IgD-negative memory B cell (primary cell): ENCODE results near the gene ZNF100. TPM values are rescaled to one million over a fixed set of nuclear protein-coding genes. Genes with fewer than 3 reads are reported as not detected.
A peak's percentile ranks its signal among the peaks of the same experiment; 100 is the strongest.
"Not testable (repeated sequence)": the region's sequence is repeated elsewhere in the genome, so short reads cannot be mapped to it uniquely, and the experiment has no call there.

Source experiments
- H3K27ac Mint-ChIP-seq, 3 donors: one replicate each; pipeline ENCODE4 v1.8.0; 2020 to 2022; ENCODE audit warnings: mild to moderate bottlenecking in 3 of 3, mixed read lengths in 3 of 3, moderate library complexity in 1 of 3
- H3K27me3 Mint-ChIP-seq: one replicate; pipeline ENCODE4 v1.8.0; 2021; ENCODE audit warnings: mixed read lengths
- H3K36me3 Mint-ChIP-seq: one replicate; pipeline ENCODE4 v1.8.0; 2020; ENCODE audit warnings: mild to moderate bottlenecking, mixed read lengths
- H3K4me1 Mint-ChIP-seq, 3 donors: one replicate each; pipeline ENCODE4 v1.8.0; 2020 to 2022; ENCODE audit warnings: mixed read lengths in 3 of 3, mild to moderate bottlenecking in 1 of 3
- H3K4me3 Mint-ChIP-seq, 4 donors: one replicate each; pipeline ENCODE4 v1.8.0; 2020 to 2022; ENCODE audit warnings: mild to moderate bottlenecking in 4 of 4, mixed read lengths in 4 of 4, moderate library complexity in 3 of 4
- H3K9me3 Mint-ChIP-seq, 3 donors: one replicate each; pipeline ENCODE4 v1.8.0; 2020 to 2021; ENCODE audit warnings: mixed read lengths in 3 of 3, mild to moderate bottlenecking in 1 of 3
- polyA plus RNA-seq: library from polyadenylated mRNA; unstranded; fragments of 300-500 nt; fragmentation: Illumina TruSeq; gene quantifications from one replicate; pipeline ENCODE4 v1.2.3, GENCODE V29; 2021

ZNF100 gene
- polyA plus RNA-seq, 1 donor from 2014 or later, result 14.4 TPM

- H3K4me3 Mint-ChIP-seq, result no peak overlapping the region
- H3K27ac Mint-ChIP-seq, result no peak overlapping the region
- peaks cover 0 to 4% (median 0%) of the 10 kb centered on the region in 3 donors for H3K4me1 Mint-ChIP-seq
- H3K9me3 Mint-ChIP-seq, result peaks cover 10 to 25% (median 17%) of the 10 kb centered on the region in 3 donors
- H3K36me3 Mint-ChIP-seq, result peaks cover 46% of the 10 kb centered on the region
- H3K27me3 Mint-ChIP-seq, result no peaks in the 10 kb centered on the region
Observed at GRCh38 chr19:21740559-21740958, 26.8 kb downstream of the ZNF100 start.

- H3K4me3 Mint-ChIP-seq, H3K4me1 Mint-ChIP-seq, H3K27me3 Mint-ChIP-seq, H3K27ac Mint-ChIP-seq: not testable (repeated sequence)
- Mint-ChIP-seq H3K9me3 (peaks cover 12 to 23% (median 21%) of the 10 kb centered on the region in 3 donors), H3K36me3 (peaks cover 26% of the 10 kb centered on the region)
Observed at GRCh38 chr19:21726942-21727747, 40.2 kb downstream of the ZNF100 start.

DNA sequence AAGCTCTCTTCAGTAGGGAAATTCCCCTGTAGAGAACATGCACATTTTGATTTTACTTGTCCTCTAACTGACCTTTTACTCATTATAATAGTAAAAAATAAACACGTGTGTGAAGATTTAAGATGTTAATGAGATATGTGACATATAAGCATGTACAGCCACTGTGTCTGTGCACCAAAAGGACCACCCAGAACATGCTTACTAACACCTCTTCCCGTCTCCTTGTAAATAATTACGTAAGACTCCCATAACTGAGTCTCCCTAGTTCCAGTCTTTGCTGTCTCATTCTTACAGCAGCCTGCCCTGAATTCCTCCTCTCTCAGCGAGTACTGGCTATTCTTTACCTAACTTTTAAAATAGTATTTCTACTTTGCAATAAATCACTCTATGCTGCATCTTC lies 53.6 kb downstream of the ZNF100 start:
- peaks cover 4 to 20% (median 16%) of the 10 kb centered on the region in 3 donors for H3K9me3 Mint-ChIP-seq

GRCh38 chr19:21709464-21709863 lies 57.9 kb downstream of the ZNF100 start:
- no peak overlapping the region for H3K27ac Mint-ChIP-seq
- no peaks in the 10 kb centered on the region for H3K27me3 Mint-ChIP-seq
- H3K4me1 Mint-ChIP-seq, result no peaks in the 10 kb centered on the region
- peaks cover 1 to 12% (median 11%) of the 10 kb centered on the region in 3 donors for H3K9me3 Mint-ChIP-seq
- H3K4me3 Mint-ChIP-seq, result no peak overlapping the region
- H3K36me3 Mint-ChIP-seq, result peaks cover 3% of the 10 kb centered on the region

More for the DNA sequence above, 53.6 kb downstream of the ZNF100 start:
- Mint-ChIP-seq H3K4me3 (no peak overlapping the region), H3K27me3 (no peaks in the 10 kb centered on the region), H3K27ac (no peak overlapping the region), H3K4me1 (no peaks in the 10 kb centered on the region), H3K36me3 (peaks cover 8% of the 10 kb centered on the region)

GRCh38 chr19:21707878-21708277 lies 59.5 kb downstream of the ZNF100 start:
- H3K27me3 Mint-ChIP-seq, H3K4me3 Mint-ChIP-seq, H3K4me1 Mint-ChIP-seq, H3K27ac Mint-ChIP-seq, H3K9me3 Mint-ChIP-seq, H3K36me3 Mint-ChIP-seq: not testable (repeated sequence)

- Mint-ChIP-seq H3K4me3 (no peak overlapping the region), H3K36me3 (peaks cover 4% of the 10 kb centered on the region), H3K9me3 (peaks cover 0 to 4% (median 2%) of the 10 kb centered on the region in 3 donors), H3K27me3 (no peaks in the 10 kb centered on the region), H3K27ac (no peak overlapping the region), H3K4me1 (no peaks in the 10 kb centered on the region)
Observed at GRCh38 chr19:21707065-21707464, 60.3 kb downstream of the ZNF100 start.

- Mint-ChIP-seq H3K4me1 (no peaks in the 10 kb centered on the region), H3K27ac (no peak overlapping the region), H3K4me3 (peak overlapping the region in 1 of 4 donors; percentile 22), H3K36me3 (peaks cover 2% of the 10 kb centered on the region), H3K9me3 (peaks cover 0 to 4% (median 0%) of the 10 kb centered on the region in 3 donors), H3K27me3 (no peaks in the 10 kb centered on the region)
Observed at GRCh38 chr19:21705393-21705792, 62.0 kb downstream of the ZNF100 start.

DNA sequence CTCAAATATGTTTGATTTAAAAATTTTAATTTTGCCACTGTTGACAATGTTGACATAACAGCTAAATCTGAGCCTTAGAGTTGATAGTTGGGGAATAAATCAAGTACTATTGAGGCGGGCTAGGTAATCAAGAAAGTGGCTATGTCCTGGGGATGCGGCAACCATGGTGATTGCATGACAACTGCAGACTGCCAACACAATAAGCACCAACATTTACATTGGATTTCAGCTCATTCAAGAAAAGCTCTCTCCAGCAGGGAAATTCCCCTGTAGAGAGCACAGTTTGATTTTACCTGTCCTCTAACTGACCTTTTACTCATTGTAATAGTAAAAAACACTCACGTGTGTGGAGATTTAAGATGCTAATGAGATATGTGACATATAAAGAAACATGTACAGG lies 63.1 kb downstream of the ZNF100 start:
- Mint-ChIP-seq H3K27me3 (no peaks in the 10 kb centered on the region), H3K9me3 (no peaks in the 10 kb centered on the region), H3K36me3 (peaks cover 2% of the 10 kb centered on the region)

DNA sequence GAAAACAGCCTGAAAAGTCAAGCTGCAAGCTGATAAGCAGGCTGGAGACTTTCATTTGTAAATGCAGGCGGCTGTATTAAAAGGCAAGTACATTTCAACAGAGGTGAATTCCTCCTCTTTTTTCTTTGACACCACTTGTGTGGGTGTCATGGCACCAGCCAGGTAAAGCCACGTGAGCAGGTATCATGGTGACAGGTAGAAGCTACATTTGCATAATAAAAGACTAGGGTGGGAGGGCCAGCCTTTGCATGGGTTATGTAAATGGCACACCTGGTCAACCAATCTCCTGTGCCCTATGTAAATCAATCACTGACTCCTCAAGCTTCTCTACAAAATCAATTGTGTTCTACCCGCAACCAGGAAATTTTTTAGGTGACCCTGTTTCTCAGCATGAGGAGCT lies 68.2 kb downstream of the ZNF100 start:
- Mint-ChIP-seq H3K4me3 (no peak overlapping the region), H3K4me1 (no peaks in the 10 kb centered on the region), H3K36me3 (peaks cover 2% of the 10 kb centered on the region), H3K27ac (no peak overlapping the region), H3K27me3 (peaks cover 2% of the 10 kb centered on the region), H3K9me3 (no peaks in the 10 kb centered on the region)

More for the DNA sequence above, 63.1 kb downstream of the ZNF100 start:
- H3K4me3 Mint-ChIP-seq, result no peak overlapping the region
- H3K4me1 Mint-ChIP-seq, result no peaks in the 10 kb centered on the region
- H3K27ac Mint-ChIP-seq, result no peak overlapping the region

GRCh38 chr19:21698215-21698614 lies 69.2 kb downstream of the ZNF100 start:
- peaks cover 2% of the 10 kb centered on the region for H3K27me3 Mint-ChIP-seq
- no peaks in the 10 kb centered on the region for H3K4me1 Mint-ChIP-seq
- no peaks in the 10 kb centered on the region for H3K9me3 Mint-ChIP-seq
- no peak overlapping the region for H3K4me3 Mint-ChIP-seq
- no peak overlapping the region for H3K27ac Mint-ChIP-seq
- peaks cover 2% of the 10 kb centered on the region for H3K36me3 Mint-ChIP-seq

DNA sequence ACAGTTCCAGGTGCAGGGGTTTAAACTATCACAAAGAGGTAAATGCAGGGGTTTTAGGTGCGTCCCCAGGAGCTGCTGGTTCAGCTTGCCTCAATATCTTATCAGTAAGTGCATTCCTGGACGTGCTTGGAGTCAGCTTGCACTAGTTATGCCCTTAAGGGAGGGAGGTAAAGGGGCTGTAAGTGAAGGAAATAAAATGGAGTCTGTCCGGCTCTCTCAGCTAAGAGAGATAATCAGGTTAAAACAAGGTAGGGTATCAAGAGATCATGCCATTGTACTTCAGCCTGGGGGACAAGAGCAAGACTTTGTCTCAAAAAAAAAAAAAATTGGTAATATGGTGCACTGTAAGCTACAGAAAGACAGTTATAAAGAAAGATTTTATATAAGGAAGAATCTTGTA lies 69.7 kb downstream of the ZNF100 start:
- H3K27me3 Mint-ChIP-seq, result peaks cover 2% of the 10 kb centered on the region
- H3K9me3 Mint-ChIP-seq, result no peaks in the 10 kb centered on the region
- H3K4me3 Mint-ChIP-seq, result no peak overlapping the region
- no peak overlapping the region for H3K27ac Mint-ChIP-seq
- H3K4me1 Mint-ChIP-seq, result no peaks in the 10 kb centered on the region
- peaks cover 2% of the 10 kb centered on the region for H3K36me3 Mint-ChIP-seq

DNA sequence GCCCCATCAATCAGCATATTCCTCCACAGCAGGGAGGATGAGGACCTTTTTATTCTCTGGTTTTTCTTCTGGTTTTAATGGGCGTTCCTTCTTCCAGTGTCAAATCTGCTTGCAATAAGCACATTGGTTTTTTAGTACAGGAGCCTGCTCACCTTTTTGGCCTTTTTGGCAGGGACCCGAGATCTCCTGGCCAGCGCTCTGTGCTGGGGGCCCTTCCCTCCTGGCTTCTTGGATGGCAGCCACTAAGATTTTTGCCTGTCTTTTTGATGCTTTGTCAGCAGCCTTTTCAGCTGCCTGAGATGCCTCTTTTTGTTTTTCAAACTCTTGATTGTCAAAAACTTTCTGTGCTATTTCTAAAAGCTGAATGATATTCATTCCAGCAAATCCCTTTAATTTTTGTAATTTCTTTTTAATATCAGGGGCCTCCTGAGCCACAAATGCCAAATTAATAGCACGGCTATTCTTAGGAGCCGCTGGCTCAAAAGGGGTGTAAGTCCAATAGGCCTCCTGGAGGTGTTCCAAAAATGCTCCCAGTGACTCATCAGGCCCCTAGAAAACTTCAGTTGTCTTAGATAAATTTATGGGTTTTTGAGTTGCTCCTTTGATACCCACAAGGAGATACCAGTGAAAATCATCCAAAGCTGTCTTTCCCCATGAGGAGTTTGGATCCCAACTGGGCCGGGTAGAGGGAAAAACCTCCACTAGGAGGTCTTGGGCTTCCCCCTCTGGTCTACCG lies 73.0 kb downstream of the ZNF100 start:
- Mint-ChIP-seq H3K9me3 (no peaks in the 10 kb centered on the region), H3K4me1 (no peaks in the 10 kb centered on the region), H3K27me3 (peaks cover 2% of the 10 kb centered on the region), H3K36me3 (no peaks in the 10 kb centered on the region), H3K27ac (no peak overlapping the region), H3K4me3 (no peak overlapping the region)

GRCh38 chr19:21693399-21693798 lies 74.0 kb downstream of the ZNF100 start:
- H3K4me3 Mint-ChIP-seq, result peak overlapping the region in 1 of 4 donors; percentile 28
- no peak overlapping the region for H3K27ac Mint-ChIP-seq
- no peaks in the 10 kb centered on the region for H3K4me1 Mint-ChIP-seq
- peaks cover 2% of the 10 kb centered on the region for H3K27me3 Mint-ChIP-seq
- H3K9me3 Mint-ChIP-seq, result no peaks in the 10 kb centered on the region
- H3K36me3 Mint-ChIP-seq, result no peaks in the 10 kb centered on the region

DNA sequence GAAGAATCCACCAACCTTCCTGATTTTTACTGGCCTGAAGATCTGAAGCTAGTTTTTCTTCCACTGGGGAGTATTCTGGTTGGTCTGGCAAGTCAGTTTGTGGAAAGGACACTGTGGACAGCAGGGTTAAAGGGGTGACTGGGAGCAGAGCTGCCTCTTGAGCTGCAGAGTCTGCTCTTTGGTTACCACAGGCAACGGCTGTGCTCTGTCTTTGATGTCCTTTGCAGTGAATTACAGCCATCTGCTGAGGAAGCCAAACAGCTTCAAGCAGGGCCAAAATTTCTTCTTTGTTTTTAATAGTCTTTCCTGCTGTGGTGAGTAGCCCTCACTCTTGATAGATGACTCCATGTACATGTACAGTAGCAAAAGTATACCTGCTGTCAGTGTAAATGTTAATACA lies 75.7 kb downstream of the ZNF100 start:
- Mint-ChIP-seq H3K27ac (no peak overlapping the region), H3K27me3 (peaks cover 2% of the 10 kb centered on the region), H3K4me3 (no peak overlapping the region), H3K9me3 (no peaks in the 10 kb centered on the region), H3K4me1 (no peaks in the 10 kb centered on the region), H3K36me3 (no peaks in the 10 kb centered on the region)

DNA sequence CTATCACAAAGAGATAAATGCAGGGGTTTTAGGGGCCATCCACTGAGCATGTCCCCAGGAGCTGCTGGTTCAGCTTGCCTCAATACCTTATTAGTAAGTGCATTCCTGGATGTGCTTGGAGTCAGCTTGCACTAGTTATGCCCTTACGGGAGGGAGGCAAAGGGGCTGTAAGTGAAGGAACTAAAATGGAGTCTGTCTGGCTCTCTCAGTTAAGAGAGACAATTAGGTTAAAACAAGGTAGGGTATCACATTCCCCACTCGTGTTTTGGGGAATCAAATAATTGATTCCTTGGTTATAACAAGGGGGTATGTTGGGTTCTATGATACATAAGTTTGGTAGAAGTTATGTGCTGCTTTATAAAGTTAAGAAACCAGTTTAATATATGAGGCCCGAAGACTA lies 78.9 kb downstream of the ZNF100 start:
- Mint-ChIP-seq H3K4me1 (no peaks in the 10 kb centered on the region), H3K27ac (no peak overlapping the region), H3K4me3 (no peak overlapping the region), H3K27me3 (no peaks in the 10 kb centered on the region), H3K9me3 (peaks cover 0 to 4% (median 0%) of the 10 kb centered on the region in 3 donors), H3K36me3 (no peaks in the 10 kb centered on the region)
